ENCODE results near the gene OR10P1.

The OR10P1 gene

DNA sequence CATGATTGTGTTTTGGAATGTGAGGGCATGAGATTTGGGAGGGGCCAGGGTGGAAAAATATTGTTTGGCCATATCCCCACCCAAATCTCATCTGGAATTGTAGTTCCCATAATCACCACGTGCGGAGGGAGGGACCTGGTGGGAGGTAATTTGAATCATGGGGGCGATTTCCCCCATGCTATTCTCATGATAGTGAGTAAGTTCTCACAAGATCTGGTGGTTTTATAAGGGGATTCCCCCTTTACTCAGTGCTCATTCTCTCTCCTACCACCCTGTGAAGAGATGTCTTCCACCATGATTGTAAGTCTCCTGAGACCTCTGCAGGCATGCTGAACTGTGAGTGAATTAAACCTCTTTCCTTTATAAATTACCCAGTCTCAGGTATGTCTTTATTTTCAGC is 15.7 kb downstream of the OR10P1 start:
- FAIRE-seq: no peak

DNA sequence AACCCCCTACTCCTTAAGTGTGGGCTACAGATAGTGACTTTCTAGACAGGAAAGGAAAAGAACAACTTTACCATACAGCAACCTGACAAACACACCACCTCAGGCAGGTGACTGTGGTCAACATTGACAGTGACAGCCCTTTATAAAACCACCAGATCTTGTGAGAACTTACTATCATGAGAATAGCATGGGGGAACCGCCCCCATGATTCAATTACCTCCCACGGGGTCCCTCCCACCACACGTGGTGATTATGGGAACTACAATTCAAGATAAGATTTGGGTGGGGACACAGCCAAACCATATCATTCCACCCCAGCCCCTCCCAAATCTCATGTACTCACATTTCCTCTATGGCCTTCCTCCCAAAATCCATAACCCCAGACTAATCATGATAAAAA is 16.3 kb downstream of the OR10P1 start:
- FAIRE-seq: no peak

DNA sequence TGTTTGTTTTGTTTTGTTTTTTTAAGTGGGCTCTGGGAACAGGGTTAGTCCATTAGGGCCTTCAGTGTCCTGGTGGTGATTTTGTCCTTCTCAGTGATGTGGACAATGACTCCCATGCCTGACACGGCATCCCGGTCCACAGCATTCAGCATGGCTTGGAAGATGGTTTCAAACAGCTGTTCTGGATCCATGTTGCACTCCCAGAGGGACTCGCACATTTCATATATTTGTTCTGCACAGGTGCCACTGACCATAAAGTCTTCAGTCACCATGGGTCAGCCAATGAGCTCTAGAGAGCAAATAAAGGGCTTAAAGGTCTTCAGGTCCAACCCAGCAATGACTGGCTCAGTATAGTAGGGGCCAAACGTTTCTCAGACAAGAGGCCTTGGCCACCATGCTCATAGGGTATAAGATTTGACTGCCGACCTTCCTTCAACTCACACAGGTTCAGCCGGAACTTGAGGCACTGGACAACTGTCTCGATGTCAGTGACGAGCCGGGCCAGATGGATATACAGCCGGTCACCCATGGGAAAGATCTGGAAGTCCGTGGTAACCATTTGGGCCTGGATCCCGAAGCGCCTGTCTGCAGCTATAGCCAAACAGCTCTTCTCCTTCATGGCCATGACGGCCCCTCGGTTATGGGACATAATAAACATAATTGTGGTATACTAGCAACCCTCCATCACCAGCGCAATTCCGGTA is 18.0 kb downstream of the OR10P1 start:
- no peak for FAIRE-seq

DNA sequence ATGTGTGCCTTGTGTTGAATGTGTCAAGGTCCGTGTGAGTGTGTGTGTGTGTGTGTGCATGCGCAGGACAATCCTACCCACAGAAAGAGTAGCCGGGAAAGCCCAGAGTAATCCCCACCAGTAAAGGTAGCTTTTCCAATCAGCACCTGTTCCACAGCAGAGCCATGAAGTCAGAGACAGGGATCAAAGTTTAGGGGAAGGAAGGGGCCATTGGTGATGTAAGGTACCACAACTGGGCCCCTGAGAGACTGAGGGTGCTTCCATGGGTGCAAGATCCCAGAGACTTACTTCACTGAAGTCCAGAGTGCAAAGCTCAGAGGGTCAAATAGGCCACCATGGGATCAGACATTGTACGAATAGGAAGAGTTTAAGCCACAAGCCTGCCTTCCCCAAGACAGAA is 20.5 kb downstream of the OR10P1 start:
- no peak for FAIRE-seq

DNA sequence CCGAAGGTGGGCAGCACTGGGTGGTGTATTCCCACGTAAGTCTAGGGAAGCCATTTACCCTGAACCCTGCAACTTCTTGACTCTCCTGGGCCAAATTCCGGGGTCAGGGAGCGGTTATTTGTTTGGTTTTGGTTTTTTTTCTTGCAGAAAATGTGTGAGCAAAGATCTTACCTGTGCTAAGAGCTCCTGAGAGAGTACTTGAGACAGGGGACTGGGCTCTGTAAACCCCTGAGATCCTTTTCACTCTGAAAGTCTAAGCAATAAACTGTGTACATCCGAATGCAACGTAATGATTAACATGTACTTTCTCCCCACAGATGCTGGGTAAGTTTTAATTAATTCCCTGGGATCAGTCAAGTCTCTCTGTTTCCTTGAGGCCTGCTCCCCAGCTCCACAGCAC is 21.5 kb downstream of the OR10P1 start:
- FAIRE-seq: no peak

DNA sequence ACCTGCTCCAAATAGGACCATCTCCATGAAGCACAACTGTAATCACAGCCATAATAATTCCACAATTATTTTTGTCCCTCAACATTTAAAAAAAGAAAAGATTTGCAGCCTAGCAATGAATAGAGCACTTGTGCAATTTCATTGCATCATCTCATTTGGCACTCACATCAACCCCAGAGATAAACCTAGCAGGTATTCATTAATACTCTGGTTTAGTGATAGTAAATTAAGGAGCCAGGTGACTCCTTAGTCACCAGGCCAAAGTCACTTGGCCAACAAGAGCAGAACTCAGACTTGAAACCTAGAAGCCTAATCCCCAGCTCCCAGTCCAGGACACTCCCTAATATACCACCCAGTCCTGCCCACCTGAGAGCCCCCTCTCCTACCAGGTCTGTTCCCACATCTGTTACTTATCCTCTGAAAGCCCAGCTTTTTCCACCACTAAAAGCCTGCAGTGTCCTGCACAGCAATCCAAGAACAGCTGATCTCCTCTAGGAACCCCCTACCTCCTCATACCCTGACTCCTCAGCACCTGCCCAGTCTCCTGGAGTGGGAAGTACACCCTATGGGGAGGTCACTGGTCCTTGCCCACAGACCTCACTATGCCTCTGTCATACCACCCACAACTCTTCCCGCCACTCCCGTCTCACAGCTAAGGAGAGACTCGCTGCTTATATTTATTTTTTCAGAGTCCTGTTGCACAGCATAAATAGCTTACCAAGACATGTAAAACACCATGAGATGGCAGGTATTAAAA is 22.1 kb downstream of the OR10P1 start:
- no peak for FAIRE-seq

DNA sequence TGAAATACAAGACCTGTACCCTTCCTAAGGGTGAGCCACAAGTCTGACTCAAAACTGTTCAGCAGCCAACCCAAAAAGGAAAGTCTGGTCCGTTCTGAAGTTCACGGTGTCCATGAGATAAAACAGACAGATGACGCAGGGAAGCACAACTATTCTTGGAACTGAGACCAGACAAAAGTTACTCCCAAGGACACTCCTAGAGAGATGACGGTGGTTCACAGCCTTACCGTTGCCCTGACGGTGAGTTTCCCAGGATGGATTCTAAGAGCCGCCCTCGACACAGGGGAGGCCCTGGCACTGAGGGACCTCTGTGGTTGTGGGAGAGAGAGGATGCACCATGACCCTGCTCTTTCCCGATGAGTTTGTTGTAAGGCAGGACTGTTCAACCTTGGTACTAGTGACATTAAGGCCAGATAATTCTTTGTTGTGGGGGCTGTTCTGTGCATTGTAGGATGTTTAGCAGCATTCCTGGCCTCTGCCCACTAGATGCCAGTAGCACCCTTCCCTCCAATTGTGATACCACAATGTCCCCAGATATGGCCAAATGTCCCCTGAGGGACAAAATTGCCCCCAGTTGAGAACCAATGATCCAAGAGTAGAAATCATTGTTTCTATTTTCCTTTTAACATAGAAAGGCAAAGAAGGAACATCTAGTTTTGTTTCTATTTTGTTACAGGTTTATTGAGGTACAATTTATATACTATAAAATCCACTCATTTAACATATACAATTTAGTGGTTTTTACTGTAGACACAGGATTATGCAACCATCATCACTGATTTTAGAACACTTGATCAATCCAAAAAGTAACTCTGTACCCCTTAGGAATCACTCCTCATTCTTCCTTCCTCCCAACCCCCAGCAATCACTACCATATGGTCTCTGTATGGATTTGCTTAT is 23.0 kb downstream of the OR10P1 start:
- no peak for FAIRE-seq

DNA sequence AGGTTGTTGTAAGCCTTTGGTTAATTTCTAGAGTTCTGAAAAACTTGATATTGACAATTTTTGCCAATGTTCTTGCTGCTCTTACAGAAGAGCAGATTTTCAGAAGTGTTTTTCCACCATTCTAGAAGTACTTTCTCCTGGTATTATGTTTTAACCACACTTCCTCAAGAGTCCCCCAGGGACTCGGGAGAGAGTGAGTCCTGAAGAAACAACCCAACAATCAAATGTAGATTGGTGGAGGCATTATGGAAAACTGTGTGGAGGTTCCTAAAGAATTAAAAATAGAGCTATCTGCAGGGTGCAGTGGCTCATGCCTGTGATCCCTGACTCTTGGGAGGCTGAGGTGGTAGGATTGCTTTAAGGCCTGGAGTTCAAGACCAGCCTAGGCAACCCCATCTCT is 26.7 kb downstream of the OR10P1 start:
- no peak for FAIRE-seq

DNA sequence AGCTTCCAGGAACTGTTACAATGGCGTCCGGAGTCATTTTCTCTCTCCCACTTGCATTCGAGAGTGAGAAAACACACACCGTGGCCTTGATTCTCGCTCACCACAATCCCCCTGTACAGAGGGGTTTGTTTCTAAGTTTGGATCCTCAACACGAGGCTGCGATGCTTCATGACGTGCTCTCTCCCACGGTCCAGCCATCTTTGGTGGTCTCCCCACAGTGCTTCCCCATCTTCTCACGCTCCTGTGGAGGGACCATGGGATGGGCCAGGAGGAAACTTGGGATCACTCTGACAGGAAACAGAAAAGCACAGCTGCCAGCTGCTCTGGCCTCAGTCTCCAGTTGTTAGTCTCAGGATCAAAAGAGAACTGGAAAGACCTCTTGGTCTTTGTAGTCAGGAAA is 28.1 kb downstream of the OR10P1 start:
- no peak for FAIRE-seq

DNA sequence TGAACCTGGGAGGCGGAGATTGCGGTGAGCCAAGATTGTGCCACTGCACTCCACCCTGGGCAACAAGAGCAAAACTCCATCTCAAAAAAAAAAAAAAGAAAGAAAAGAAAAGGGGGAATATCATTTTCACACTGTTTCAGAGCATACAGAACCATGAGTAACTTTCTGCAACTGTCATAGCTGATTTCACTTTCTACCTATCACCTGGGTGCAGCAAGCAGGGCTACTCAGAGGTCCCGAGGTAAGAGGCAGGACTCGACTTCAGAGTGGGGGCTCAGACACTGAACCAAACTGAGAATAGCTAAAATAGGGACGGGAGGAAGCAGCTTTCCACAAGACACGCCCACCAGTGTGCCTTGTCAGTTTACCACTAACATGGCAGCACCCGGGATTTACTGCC is 29.8 kb downstream of the OR10P1 start:
- no peak for FAIRE-seq

DNA sequence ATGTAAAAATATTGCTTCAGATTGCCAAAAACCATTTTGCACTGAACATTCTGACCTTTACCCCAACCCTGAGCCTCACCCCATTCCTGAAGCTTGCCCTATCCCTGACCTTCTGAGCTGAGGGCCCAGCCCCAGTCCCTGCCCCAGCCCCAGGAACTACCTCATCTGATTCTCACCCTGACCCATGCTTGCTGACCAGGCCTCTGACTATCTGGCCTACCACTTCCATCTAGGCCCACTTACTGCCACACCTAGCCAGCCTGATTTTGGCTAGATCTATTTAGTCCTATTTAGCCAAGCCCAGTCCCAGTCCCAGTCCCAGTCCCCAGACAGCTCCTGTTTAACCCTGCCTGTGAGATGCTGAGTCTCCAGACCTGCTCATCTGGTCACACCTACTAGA is 33.6 kb downstream of the OR10P1 start:
- FAIRE-seq: no peak

DNA sequence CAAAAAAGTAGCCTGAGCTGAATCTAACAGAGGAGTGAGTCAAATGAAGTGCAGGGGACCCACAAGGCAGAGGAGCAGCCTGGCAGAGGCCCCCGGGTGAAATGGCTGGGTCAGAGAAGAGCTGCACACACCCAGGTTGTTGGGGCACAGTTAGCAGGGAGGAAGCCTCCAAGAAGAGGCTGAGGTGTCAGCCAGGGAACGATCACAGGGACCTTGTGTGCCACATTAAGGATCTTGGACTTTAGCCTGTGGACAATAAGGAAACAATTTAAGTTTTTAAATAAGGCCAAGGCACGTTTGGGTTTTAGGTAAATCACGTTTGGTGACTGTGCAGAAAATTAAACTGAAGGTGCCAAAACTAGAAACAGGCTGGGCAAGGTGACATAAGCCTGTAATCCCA is 35.1 kb downstream of the OR10P1 start:
- FAIRE-seq: no peak

DNA sequence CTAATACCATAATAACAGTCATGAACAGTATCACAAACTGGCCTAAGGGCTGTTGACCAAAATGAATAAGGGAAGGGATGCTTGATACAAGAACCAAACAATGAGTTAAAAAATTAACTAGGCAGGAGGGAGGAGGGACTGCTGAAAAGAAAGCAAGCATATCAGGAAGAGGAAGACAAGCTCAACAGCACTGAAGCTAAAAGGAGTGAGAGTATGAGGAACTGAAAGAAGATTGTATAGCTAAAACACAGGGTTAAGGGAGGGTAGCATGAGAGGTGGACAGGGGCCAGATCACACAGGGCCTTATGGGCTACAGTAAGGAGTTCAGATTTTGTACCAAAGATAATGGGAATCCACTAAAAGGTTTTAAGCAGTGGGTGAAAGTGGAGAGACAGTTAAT is 36.9 kb downstream of the OR10P1 start:
- FAIRE-seq: no peak

DNA sequence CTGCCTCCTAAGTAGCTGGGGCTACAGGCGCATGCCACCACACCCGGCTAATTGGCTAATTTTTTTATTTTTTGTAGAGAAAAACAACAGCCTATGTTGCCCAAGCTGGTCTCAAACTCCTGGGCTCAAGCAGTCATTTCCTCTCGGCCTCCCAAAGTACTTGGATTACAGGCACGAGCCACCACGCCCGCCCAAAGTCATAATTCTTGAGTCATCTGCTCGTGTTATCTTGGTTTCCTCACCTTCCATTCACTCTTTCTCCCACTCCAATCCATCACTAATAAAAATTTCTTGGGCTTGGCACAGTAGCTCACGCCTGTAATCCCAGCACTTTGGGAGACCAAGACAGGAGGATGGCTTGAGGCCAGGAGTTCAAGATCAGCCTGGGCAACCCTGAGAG is 39.0 kb downstream of the OR10P1 start:
- no peak for FAIRE-seq

DNA sequence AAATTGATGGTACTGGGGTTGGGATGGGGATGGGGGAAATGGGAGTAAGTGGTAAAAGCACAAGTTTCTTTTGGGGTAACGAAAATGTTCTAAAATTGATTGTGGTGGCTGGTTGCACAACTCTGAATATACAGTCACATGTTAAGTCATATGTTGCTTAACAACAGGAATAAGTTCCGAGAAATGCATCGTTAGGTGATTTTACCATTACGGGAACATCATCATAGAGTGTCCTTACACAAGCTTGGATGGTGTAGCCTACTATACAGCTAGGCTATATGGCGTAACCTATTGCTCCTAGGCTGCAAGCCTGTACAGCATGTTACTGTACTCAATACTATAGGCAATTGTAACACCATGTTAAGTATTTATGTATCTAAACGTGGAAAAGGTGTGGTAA is 40.0 kb downstream of the OR10P1 start:
- no peak for FAIRE-seq

DNA sequence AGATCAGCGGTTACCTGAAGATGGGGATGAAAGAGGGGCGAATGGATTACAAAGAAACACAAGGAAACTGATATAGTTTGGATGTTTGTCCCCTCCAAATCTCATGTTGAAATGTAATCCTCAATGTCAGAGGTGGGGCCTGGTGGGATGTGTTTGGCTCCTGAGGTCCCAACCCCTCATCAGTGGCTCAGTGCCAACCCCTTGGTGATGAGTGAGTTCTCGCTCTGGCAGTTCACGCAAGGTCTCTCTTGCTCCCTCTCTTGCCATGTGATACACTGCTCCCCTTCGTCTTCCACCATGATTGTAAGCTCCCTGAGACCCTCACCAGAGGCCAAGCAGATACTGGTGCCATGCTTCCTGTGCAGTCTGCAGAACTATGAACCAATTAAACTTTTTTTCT is 43.0 kb downstream of the OR10P1 start:
- no peak for FAIRE-seq

DNA sequence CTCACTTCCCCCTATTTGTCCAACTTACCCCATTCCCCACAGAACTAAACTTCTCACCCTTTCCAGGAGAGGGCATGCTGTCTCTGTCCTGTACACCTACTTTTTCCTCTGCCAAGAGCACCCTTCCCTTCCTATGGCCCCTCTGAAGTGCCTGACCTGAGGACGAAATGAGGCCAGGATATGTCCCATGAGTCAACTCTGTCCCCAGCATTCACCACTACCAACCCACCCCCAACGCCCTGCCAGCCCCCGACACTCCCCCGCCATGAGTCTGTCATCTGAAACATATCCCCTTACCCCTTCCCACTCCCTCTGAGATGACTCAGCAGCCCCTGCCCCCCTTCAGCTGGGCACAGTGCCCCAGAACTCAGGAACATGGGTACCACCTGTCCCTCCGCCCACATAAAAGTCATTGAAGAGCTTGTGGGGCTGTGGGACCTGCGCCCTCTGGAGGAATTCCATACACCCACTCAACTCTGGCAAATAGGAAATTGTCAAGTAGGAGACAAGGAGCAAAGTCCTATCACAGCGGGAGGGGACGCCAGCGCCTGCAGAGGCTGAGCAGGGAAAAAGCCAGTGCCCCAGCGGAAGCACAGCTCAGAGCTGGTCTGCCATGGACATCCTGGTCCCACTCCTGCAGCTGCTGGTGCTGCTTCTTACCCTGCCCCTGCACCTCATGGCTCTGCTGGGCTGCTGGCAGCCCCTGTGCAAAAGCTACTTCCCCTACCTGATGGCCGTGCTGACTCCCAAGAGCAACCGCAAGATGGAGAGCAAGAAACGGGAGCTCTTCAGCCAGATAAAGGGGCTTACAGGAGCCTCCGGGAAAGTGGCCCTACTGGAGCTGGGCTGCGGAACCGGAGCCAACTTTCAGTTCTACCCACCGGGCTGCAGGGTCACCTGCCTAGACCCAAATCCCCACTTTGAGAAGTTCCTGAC is 44.7 kb downstream of the OR10P1 start:
- no peak for FAIRE-seq

DNA sequence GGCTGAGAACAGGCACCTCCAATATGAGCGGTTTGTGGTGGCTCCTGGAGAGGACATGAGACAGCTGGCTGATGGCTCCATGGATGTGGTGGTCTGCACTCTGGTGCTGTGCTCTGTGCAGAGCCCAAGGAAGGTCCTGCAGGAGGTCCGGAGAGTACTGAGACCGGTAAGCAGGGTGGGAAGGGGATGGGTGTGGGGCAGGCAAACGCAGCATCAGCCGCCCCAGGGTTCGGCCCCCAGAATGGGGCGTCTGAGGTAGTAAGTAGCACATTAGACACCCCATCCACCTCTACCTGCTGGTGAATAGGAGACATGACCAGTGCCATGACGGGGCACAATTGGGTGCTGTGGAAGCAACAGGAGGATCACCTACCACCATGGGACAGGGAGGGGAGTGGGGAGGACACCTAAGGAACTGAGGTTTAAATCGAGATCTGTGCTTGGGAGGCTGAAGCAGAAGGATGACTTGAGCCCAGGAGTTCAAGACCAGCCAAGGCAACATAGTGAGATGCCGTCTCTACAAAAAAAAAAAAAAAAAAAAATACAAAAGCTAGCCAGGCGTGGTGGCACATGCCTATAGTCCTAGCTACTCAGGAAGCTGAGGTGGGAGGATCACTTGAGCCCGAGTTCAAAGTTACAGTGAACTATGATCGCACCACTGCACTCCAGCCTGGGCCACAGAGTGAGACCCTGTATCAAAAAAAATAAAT is 45.5 kb downstream of the OR10P1 start:
- FAIRE-seq: no peak

DNA sequence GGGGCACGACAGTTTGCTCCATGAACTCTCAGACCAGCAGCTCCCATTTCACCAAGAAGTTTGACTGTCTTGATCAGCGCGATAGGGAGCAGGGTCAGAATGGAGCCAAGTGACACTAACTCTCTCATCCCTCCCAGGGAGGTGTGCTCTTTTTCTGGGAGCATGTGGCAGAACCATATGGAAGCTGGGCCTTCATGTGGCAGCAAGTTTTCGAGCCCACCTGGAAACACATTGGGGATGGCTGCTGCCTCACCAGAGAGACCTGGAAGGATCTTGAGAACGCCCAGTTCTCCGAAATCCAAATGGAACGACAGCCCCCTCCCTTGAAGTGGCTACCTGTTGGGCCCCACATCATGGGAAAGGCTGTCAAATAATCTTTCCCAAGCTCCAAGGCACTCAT is 47.0 kb downstream of the OR10P1 start:
- no peak for FAIRE-seq

DNA sequence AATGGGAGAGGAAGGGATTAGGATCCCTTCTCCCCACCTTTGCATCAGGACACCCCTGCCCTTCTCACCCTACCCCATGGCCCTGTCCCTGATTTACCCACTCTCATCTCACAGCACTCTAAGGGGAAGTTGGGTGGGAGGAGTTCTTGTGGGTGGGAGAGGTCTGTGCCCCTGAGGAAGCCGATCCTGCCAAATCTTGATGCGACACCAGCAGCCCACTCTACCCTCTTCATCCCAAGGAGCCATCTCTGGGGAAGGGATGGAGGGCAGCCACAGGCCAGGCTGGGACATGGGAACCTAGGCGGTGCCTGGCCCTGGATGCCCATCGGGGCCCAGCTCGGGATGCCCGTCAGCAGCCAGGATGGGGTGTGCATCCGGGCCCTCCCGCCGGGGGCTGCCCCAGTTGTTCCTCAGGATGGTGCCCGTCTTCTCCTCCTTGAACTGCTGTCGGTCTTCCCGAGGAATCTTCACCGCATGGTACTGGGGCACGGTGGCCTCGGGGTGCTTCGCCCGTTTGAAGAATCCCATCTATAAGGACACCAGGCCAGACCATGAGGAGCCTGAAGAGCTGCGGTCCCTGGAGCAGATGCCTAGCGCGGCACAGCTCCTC is 48.2 kb downstream of the OR10P1 start:
- FAIRE-seq: no peak

DNA sequence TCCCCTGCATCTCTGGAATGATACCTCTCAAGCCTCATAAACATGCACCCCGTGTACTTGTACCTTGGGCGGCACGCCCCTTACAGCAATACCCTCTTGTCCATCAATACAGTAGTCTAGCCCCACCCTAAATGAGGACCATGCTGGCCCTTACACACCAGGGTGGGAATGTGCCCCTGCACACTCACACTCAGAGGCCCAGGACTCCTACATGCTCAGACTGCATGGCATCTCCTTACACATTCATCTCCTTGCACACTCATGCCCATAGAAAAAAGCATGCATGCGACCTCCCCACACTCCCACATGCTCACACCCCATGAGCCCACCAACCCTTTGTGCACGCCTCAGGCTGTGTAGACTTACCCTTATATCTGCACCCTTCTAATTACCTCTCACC is 49.0 kb downstream of the OR10P1 start:
- FAIRE-seq: no peak
